GM11168 (cell line): ENCODE results near the gene ZNF804A.

Experiments used
- in situ Hi-C: fragments of 300-500 bp; cut with MboI; formaldehyde crosslinking; loops from one replicate; pipeline ENCODE4 v1.12.0; 2022; ENCODE audit warnings: low sequenced_read_pairs; ENCODE audit not compliant: unreplicated experiment

Gene ZNF804A

GRCh38 chr2:184598316-184599053 lies at the start of gene ZNF804A:
TSS of gene ZNF804A (plus strand) at chr2:184598529. CDS start at chr2:184598960, 431 bp downstream.
- in situ Hi-C loops, result no loop called here

GRCh38 chr2:184549153-184549552 lies 49.2 kb upstream of the ZNF804A start:
- in situ Hi-C loops, result no loop called here

- in situ Hi-C loops, result no loop called here
These were observed 46.7 kb upstream of the ZNF804A start for GRCh38 chr2:184551626-184552025.

- in situ Hi-C loops, result no loop called here
These were observed 43.6 kb upstream of the ZNF804A start for GRCh38 chr2:184554736-184555135.

- in situ Hi-C loops, result no loop called here
These were observed 43.0 kb upstream of the ZNF804A start for GRCh38 chr2:184555352-184555751.

GRCh38 chr2:184556639-184557038 lies 41.7 kb upstream of the ZNF804A start:
- in situ Hi-C loops, result no loop called here

GRCh38 chr2:184558713-184559464 lies 39.4 kb upstream of the ZNF804A start:
- in situ Hi-C loops, result no loop called here

GRCh38 chr2:184560603-184561002 lies 37.7 kb upstream of the ZNF804A start:
- in situ Hi-C loops, result no loop called here

- in situ Hi-C loops, result no loop called here
These were observed 35.8 kb upstream of the ZNF804A start for GRCh38 chr2:184562532-184562931.

- in situ Hi-C loops, result no loop called here
These were observed 34.2 kb upstream of the ZNF804A start for GRCh38 chr2:184564092-184564491.

GRCh38 chr2:184566716-184567115 lies 31.6 kb upstream of the ZNF804A start:
- in situ Hi-C loops, result no loop called here

GRCh38 chr2:184577056-184577455 lies 21.3 kb upstream of the ZNF804A start:
- in situ Hi-C loops, result no loop called here

- in situ Hi-C loops, result no loop called here
These were observed 20.6 kb upstream of the ZNF804A start for GRCh38 chr2:184577743-184578142.

- in situ Hi-C loops, result no loop called here
These were observed 19.1 kb upstream of the ZNF804A start for GRCh38 chr2:184579226-184579625.

GRCh38 chr2:184581391-184581790 lies 16.9 kb upstream of the ZNF804A start:
- in situ Hi-C loops, result no loop called here

GRCh38 chr2:184589261-184589660 lies 9.1 kb upstream of the ZNF804A start:
- in situ Hi-C loops, result no loop called here

GRCh38 chr2:184596819-184597411 lies 1.4 kb upstream of the ZNF804A start:
- in situ Hi-C loops, result no loop called here

- in situ Hi-C loops, result no loop called here
These were observed 748 bp upstream of the ZNF804A start for GRCh38 chr2:184597571-184597991.

- in situ Hi-C loops, result no loop called here
These were observed 370 bp upstream of the ZNF804A start for GRCh38 chr2:184598002-184598315.

GRCh38 chr2:184599054-184599871 lies 934 bp downstream of the ZNF804A start:
- in situ Hi-C loops, result no loop called here

GRCh38 chr2:184599872-184600222 lies 1.5 kb downstream of the ZNF804A start:
- in situ Hi-C loops, result no loop called here
